HG02763 (cell line): Measurements from ENCODE around the gene CCDC116.
"Not testable (repeated sequence)": the region's sequence is repeated elsewhere in the genome, so short reads cannot be mapped to it uniquely, and the experiment has no call there.

Experiments
- ATAC-seq: cut with Tn5 transposase; IDR thresholded peaks from one replicate; pipeline ENCODE4 v1.9.1; 2021; ENCODE audit warnings: mild to moderate bottlenecking, moderate library complexity; ENCODE audit not compliant: unreplicated experiment

CCDC116 gene

GRCh38 chr22:21632237-21632895, at the start of gene CCDC116:
Gene CCDC116, plus strand, starts transcription at chr22:21632760. Its CDS starts 422 bp downstream, at chr22:21633182.
- ATAC-seq, result no peak

- ATAC-seq, result no peak
Observed at GRCh38 chr22:21582801-21583740, 49.5 kb upstream of the CCDC116 start.

GRCh38 chr22:21585389-21585788, 47.2 kb upstream of the CCDC116 start:
- ATAC-seq, result no peak

GRCh38 chr22:21587803-21588611, 44.6 kb upstream of the CCDC116 start:
- ATAC-seq, result peak; percentile 85

- ATAC-seq, result no peak
Observed at GRCh38 chr22:21589396-21589795, 43.2 kb upstream of the CCDC116 start.

- no peak for ATAC-seq
Observed at GRCh38 chr22:21590809-21591641, 41.5 kb upstream of the CCDC116 start.

GRCh38 chr22:21591695-21592094, 40.9 kb upstream of the CCDC116 start:
- no peak for ATAC-seq

- no peak for ATAC-seq
Observed at GRCh38 chr22:21592422-21592821, 40.1 kb upstream of the CCDC116 start.

- ATAC-seq, result no peak
Observed at GRCh38 chr22:21593406-21594232, 38.9 kb upstream of the CCDC116 start.

- no peak for ATAC-seq
Observed at GRCh38 chr22:21594865-21595452, 37.6 kb upstream of the CCDC116 start.

GRCh38 chr22:21596356-21597135, 36.0 kb upstream of the CCDC116 start:
- not testable (repeated sequence) for ATAC-seq

- ATAC-seq, result no peak
Observed at GRCh38 chr22:21598302-21598701, 34.3 kb upstream of the CCDC116 start.

GRCh38 chr22:21599053-21599893, 33.3 kb upstream of the CCDC116 start:
- no peak for ATAC-seq

- ATAC-seq, result no peak
Observed at GRCh38 chr22:21602579-21602978, 30.0 kb upstream of the CCDC116 start.

- ATAC-seq, result no peak
Observed at GRCh38 chr22:21603973-21604372, 28.6 kb upstream of the CCDC116 start.

GRCh38 chr22:21605887-21606564, 26.5 kb upstream of the CCDC116 start:
- no peak for ATAC-seq

- no peak for ATAC-seq
Observed at GRCh38 chr22:21606775-21607174, 25.8 kb upstream of the CCDC116 start.
